ENCODE data around the gene R3HDML. TPM values are rescaled to one million over a fixed set of nuclear protein-coding genes. Genes with fewer than 3 reads are reported as not detected.

Gene R3HDML
- total RNA-seq, 1 donor from 2014 or later, result not detected

DNA sequence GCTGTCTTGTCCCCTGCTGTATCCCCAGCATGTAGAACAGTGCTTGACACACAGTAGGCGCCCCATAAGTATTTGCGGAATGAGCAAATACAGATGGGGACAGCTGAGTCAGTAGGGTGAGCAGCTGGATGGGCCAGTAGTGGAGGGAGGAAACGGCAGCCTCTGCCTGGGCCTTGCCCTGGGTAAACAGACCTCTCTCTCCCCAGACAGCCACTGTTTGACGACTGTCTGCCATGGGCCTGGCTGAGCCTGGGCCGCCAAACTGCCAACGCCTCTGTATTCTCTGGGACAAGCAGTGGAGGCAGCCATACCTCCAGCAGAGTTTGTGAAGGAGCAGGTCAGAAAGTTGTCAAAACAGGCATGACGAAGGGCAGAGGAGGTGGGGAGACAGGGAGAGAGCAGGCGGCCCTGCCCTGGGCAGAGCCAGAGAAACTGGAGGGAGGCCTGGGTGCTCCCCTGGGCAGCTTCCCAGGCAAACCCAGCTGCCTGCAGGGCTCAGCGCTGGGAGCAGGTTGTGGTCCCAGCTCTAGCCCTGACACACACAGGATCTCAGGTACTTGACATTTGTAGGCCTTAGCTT, 33.9 kb downstream of the R3HDML start:
- DNase-seq (no peak), ATAC-seq (peak; percentile 35 to 65)
- intact Hi-C loops (cut with DNase I), result no loop called here
- no peaks in the 10 kb centered on the region for H3K36me3 ChIP-seq
- TF ChIP-seq, protein P1, sequence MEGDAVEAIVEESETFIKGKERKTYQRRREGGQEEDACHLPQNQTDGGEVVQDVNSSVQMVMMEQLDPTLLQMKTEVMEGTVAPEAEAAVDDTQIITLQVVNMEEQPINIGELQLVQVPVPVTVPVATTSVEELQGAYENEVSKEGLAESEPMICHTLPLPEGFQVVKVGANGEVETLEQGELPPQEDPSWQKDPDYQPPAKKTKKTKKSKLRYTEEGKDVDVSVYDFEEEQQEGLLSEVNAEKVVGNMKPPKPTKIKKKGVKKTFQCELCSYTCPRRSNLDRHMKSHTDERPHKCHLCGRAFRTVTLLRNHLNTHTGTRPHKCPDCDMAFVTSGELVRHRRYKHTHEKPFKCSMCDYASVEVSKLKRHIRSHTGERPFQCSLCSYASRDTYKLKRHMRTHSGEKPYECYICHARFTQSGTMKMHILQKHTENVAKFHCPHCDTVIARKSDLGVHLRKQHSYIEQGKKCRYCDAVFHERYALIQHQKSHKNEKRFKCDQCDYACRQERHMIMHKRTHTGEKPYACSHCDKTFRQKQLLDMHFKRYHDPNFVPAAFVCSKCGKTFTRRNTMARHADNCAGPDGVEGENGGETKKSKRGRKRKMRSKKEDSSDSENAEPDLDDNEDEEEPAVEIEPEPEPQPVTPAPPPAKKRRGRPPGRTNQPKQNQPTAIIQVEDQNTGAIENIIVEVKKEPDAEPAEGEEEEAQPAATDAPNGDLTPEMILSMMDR (IDR thresholded peaks at IDR 0.05), result no peak
- H3K4me1 ChIP-seq, result no peaks in the 10 kb centered on the region
- no peak overlapping the region for H3K27ac ChIP-seq
- H3K9me3 ChIP-seq, result no peaks in the 10 kb centered on the region
- H3K4me3 ChIP-seq, result no peak overlapping the region
- H3K27me3 ChIP-seq (ENCODE audit: low read depth), result no peaks in the 10 kb centered on the region

DNA sequence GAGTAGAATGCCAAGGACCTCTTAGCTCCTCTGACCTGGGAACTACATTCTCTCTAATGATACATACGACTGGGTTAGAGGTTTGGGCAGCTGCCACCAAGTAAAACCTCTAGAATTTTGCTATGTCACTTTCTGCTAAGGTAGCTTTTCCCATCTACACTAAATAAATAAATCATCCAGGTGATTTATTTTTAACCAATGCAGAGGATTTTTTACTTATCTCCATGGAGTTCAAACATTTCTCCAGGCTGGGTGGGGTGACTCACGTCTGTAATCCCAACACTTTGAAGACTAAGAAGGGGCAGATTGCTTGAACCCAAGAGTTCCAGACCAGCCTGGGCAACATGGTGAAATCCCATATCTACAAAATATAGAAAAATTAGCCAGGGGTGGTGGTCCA, 45.8 kb downstream of the R3HDML start:
- DNase-seq (no peak), ATAC-seq (no peak)
- no peaks in the 10 kb centered on the region for H3K9me3 ChIP-seq
- H3K4me1 ChIP-seq, result no peaks in the 10 kb centered on the region
- no peaks in the 10 kb centered on the region for H3K36me3 ChIP-seq
- TF ChIP-seq, protein P1 (IDR thresholded peaks at IDR 0.05), result no peak
- H3K4me3 ChIP-seq, result no peak overlapping the region
- intact Hi-C loops (cut with DNase I), result loop anchor here (10.0 kb wide), 1 partner anchor 232 kb away; no protein-coding TSS in a partner anchor
- no peak overlapping the region for H3K27ac ChIP-seq
- H3K27me3 ChIP-seq (ENCODE audit: low read depth), result no peaks in the 10 kb centered on the region

DNA sequence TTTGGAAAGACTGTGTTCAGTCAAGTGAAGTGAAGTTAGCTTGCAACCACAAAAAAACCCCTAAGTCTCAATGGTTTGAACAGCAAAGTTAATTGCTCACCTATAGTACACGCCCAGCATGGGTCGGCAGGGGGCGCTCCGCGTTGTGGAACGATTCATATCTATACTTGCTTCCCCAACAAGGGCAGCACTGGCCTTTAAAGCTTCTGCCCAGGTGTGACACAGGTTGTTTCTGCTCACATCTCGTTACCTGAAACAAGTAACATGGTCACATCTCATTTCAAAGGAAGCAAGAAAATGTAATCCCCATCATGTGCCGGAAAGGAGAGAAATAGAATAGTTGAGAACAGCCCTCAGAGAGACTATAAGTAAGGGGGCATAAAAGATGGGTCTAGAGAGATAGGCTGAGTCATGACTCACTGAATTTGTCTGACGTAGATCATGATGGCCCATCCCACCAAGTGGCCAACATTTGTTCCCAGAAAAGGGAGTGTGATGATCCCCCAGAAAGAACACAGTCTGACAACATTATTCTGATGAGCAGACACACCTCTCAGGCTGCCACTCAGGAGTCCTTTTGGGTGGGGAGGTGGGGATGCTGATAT, 47.7 kb downstream of the R3HDML start:
- Histone ChIP-seq H3K36me3 (no peaks in the 10 kb centered on the region), H3K9me3 (no peaks in the 10 kb centered on the region), H3K27ac (no peak overlapping the region), H3K4me1 (peaks cover 9% of the 10 kb centered on the region), H3K27me3 (ENCODE audit: low read depth) (peaks cover 13% of the 10 kb centered on the region), H3K4me3 (no peak overlapping the region)
- peak; percentile 81 to 86 for ATAC-seq
- DNase-seq, result peak; percentile 91
- TF ChIP-seq, protein P1 (IDR thresholded peaks at IDR 0.05), result peak; percentile 88
- intact Hi-C loops (cut with DNase I), result loop anchor here (10.0 kb wide), 1 partner anchor 230 kb away; no protein-coding TSS in a partner anchor

DNA sequence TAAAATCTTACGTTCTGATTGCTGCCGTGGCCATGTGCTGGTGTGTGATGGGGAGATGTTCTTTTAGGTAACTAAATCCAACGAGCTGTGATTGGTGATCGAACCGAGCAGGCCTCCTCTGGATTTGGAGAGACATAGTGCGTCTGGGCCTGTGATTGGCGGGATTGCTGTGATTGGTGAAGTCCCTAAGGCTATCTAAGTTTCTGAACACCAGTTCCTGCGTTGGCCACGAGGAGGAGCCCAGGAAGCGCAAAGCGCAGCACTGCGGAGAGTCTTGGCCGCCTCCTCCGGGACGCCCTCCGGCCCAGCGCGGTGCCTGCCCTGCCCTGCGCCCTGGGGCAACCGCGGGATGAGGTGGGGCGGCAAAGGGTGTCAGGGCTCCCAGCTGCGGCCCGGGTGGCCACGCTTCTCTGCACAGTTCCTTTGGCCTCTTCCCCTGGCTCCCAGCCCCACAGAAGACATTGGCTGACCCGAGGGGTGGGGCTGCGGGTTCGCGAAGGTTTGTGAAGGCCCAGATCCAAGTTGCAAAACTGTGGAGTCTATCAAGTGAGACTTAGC, 51.7 kb downstream of the R3HDML start:
- TF ChIP-seq, protein P1 (IDR thresholded peaks at IDR 0.05), result peak; percentile 73
- H3K4me3 ChIP-seq, result no peak overlapping the region
- no peaks in the 10 kb centered on the region for H3K36me3 ChIP-seq
- peak; percentile 79 to 81 for ATAC-seq
- H3K4me1 ChIP-seq, result peaks cover 9% of the 10 kb centered on the region
- H3K9me3 ChIP-seq, result no peaks in the 10 kb centered on the region
- peak; percentile 77 for DNase-seq
- peaks cover 13% of the 10 kb centered on the region for H3K27me3 ChIP-seq (ENCODE audit: low read depth)
- no peak overlapping the region for H3K27ac ChIP-seq
- intact Hi-C loops (cut with DNase I), result loop anchor here (10.0 kb wide), 1 partner anchor 226 kb away; no protein-coding TSS in a partner anchor

DNA sequence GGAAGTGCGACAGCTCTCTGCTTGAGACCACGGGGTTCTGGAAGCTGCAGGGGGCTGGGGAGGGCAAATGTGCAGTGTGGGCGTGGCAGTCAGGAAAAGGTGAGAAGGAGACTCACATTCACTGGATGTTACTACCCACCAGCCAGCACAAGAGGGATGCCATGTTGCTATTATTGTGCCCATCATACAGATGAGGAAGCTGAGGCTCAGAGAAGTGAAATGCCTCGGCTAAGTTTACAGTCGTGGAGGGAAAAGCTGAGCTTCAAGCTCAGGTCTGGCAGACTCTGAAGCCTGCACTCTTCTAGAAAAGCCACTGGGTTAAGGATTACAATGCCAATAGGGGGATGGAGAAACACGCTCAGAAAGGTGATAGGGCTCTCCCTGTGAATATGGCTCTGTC, 53.0 kb downstream of the R3HDML start:
- TF ChIP-seq, protein P1 (IDR thresholded peaks at IDR 0.05), result no peak
- no peak for ATAC-seq
- DNase-seq, result no peak
- H3K36me3 ChIP-seq, result no peaks in the 10 kb centered on the region
- H3K4me3 ChIP-seq, result no peak overlapping the region
- peaks cover 9% of the 10 kb centered on the region for H3K4me1 ChIP-seq
- intact Hi-C loops (cut with DNase I), result loop anchor here (10.0 kb wide), 1 partner anchor 225 kb away; no protein-coding TSS in a partner anchor
- no peak overlapping the region for H3K27ac ChIP-seq
- peaks cover 13% of the 10 kb centered on the region for H3K27me3 ChIP-seq (ENCODE audit: low read depth)
- H3K9me3 ChIP-seq, result no peaks in the 10 kb centered on the region

Measured in lower lobe of right lung (tissue), 2 donors.